OCI-LY3 (cell line): ENCODE data around the gene FMOD.

ENCODE experiments used
- EZH2phosphoT487 ChIP-seq: fragments of 200-600 bp; shearing (Covaris generic); IDR thresholded peaks from 2 replicates; pipeline ENCODE4 v1.6.1; 2018; ENCODE audit warnings: antibody characterized with exemption, mixed run types, low read depth
- TF ChIP-seq, protein P1 (sequence below): fragments of 200-600, 300-600 bp; sonication (generic); IDR thresholded peaks from 2 replicates; pipeline ENCODE4 v1.5.1; 2014; ENCODE audit warnings: antibody characterized with exemption, low read length, low read depth

DNA sequence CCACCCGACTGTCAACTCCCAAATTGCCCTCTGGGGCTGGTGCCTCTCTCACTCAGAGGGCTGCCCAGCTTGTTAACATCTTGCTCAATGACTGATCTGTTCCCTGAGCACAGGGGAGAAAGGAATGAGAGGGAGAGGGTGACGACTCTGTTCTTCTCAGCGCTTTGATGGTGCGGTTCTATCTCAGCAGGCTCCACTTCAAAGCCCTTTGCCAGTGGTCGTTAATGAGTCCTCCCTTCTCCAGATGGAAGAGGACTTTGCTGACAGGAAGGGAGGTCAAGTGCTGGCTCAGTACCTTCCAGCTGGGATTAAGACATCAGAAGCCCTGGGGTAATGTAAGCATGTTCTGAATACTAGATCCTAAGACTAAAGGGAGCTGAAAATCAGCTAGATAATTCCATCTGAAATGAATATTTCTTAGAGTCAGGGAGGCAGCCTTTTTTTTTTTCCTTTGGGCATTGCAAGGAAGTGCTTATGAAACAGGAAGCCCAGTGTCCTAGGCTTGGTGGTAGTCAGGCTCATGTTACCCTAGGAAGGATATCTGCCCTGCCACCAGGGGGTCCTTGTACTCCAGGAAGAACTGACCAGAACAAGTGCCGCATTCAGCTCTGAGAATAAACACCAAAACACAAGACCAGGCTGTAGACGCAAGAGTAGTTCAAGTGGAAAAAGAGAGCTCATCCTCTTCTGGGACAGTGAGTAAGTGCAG lies 4.7 kb downstream of the FMOD start:
- TF ChIP-seq, protein P1, sequence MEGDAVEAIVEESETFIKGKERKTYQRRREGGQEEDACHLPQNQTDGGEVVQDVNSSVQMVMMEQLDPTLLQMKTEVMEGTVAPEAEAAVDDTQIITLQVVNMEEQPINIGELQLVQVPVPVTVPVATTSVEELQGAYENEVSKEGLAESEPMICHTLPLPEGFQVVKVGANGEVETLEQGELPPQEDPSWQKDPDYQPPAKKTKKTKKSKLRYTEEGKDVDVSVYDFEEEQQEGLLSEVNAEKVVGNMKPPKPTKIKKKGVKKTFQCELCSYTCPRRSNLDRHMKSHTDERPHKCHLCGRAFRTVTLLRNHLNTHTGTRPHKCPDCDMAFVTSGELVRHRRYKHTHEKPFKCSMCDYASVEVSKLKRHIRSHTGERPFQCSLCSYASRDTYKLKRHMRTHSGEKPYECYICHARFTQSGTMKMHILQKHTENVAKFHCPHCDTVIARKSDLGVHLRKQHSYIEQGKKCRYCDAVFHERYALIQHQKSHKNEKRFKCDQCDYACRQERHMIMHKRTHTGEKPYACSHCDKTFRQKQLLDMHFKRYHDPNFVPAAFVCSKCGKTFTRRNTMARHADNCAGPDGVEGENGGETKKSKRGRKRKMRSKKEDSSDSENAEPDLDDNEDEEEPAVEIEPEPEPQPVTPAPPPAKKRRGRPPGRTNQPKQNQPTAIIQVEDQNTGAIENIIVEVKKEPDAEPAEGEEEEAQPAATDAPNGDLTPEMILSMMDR, result peak; percentile 20
- no peak for TF ChIP-seq EZH2phosphoT487
